Endodermal cell (in vitro differentiated cells): ENCODE measurements around the gene MPDU1. TPM values are rescaled to one million over a fixed set of nuclear protein-coding genes. Genes with fewer than 3 reads are reported as not detected.

Source experiments
- DNase-seq: peaks from one replicate; pipeline ENCODE4 v3.0.0-alpha.2; 2017
- H3K27ac ChIP-seq: 2 replicates; pipeline ENCODE4 v1.5.1; 2013; ENCODE audit warnings: mild to moderate bottlenecking, low read depth, low read length, moderate library complexity
- H3K27me3 ChIP-seq: 2 replicates; pipeline ENCODE4 v1.6.1; 2013; ENCODE audit warnings: mild to moderate bottlenecking, low read length, moderate library complexity; ENCODE audit not compliant: insufficient read depth, control insufficient read depth, poor library complexity, severe bottlenecking
- H3K36me3 ChIP-seq: 2 replicates; pipeline ENCODE4 v1.7.0; 2013; ENCODE audit warnings: mild to moderate bottlenecking, low read length, moderate library complexity; ENCODE audit not compliant: control insufficient read depth, insufficient read depth
- H3K4me1 ChIP-seq: one replicate; pipeline ENCODE4 v1.7.0; 2013; ENCODE audit warnings: low read length; ENCODE audit not compliant: control insufficient read depth, insufficient read depth
- H3K4me3 ChIP-seq: 2 replicates; pipeline ENCODE4 v1.5.1; 2013; ENCODE audit warnings: mild to moderate bottlenecking, low read length, moderate library complexity
- H3K9ac ChIP-seq: 2 replicates; pipeline ENCODE4 v1.6.1; 2013; ENCODE audit warnings: mild to moderate bottlenecking, low read length, moderate library complexity; ENCODE audit not compliant: poor library complexity, severe bottlenecking; ENCODE audit errors: extremely low read depth
- H3K9me3 ChIP-seq: 2 replicates; pipeline ENCODE4 v1.6.1; 2013; ENCODE audit warnings: mild to moderate bottlenecking, low read length, moderate library complexity; ENCODE audit not compliant: control insufficient read depth
- H3K27ac Mint-ChIP-seq: 2 replicates; pipeline ENCODE4 v1.8.0; 2020; ENCODE audit warnings: mixed read lengths
- H3K27me3 Mint-ChIP-seq: 2 replicates; pipeline ENCODE4 v1.8.0; 2021; ENCODE audit warnings: mild to moderate bottlenecking, mixed read lengths; ENCODE audit not compliant: insufficient read depth
- H3K36me3 Mint-ChIP-seq: 2 replicates; pipeline ENCODE4 v1.8.0; 2020; ENCODE audit warnings: low read depth, mixed read lengths
- H3K4me1 Mint-ChIP-seq: 2 replicates; pipeline ENCODE4 v1.8.0; 2020; ENCODE audit warnings: mixed read lengths
- H3K4me3 Mint-ChIP-seq: 2 replicates; pipeline ENCODE4 v1.8.0; 2020; ENCODE audit warnings: mild to moderate bottlenecking, moderate library complexity, mixed read lengths
- H3K9me3 Mint-ChIP-seq: 2 replicates; pipeline ENCODE4 v1.8.0; 2020; ENCODE audit warnings: mild to moderate bottlenecking, mixed read lengths
- WGBS, 2 experiments: methylation state at CpG; one replicate each; pipeline versions ENCODE4 v1.1.5 to v1.1.7; 2013; ENCODE audit warnings: missing lambda C conversion rate in 2 of 2, mixed read lengths in 1 of 2; ENCODE audit not compliant: insufficient coverage in 1 of 2, insufficient read length in 1 of 2; 5-methylcytosine and 5-hydroxymethylcytosine counted together
- total RNA-seq, 2 donors: library from RNA; stranded (reverse); fragmentation: NEBNext Ultra II Directional in 1 of 2; extraction: Animal tissue kit (Norgen Biotek cat#: 25700) in 1 of 2; gene quantifications; 2 replicates in 1 of 2; 3 replicates in 1 of 2; pipeline ENCODE4 v1.2.1, GENCODE V29; 2021
- TF ChIP-seq, protein P1 (sequence below): fragments of 200-600 bp; sonication (generic); conservative IDR thresholded peaks from 2 replicates; pipeline ENCODE4 v1.5.0; 2021; ENCODE audit warnings: antibody characterized with exemption, mild to moderate bottlenecking

Gene MPDU1
- total RNA-seq, 2 donors from 2014 or later: 47.4 to 56.6 TPM

DNA sequence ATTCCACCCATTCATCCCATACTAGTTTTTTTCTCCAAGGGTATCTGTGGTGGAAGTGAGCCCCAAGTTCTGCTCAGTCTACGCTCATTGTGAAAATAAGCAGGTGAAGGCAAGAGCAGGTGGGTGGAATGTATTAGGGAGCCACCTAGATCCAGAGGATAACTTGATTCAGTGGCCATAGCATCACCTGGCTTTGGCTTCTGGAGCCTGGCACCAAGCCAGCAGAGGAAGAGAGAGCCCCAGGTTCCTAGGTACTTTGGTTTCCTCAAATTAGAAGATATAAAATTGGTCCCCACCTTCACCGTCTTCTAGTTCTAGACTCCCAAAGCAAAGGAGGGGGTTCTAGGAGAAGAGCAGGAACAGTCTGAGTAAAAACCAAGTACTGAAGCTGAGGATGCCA is 27.0 kb downstream of the MPDU1 start:
- H3K4me1 Mint-ChIP-seq: peaks cover 24% of the 10 kb centered on the region

DNA sequence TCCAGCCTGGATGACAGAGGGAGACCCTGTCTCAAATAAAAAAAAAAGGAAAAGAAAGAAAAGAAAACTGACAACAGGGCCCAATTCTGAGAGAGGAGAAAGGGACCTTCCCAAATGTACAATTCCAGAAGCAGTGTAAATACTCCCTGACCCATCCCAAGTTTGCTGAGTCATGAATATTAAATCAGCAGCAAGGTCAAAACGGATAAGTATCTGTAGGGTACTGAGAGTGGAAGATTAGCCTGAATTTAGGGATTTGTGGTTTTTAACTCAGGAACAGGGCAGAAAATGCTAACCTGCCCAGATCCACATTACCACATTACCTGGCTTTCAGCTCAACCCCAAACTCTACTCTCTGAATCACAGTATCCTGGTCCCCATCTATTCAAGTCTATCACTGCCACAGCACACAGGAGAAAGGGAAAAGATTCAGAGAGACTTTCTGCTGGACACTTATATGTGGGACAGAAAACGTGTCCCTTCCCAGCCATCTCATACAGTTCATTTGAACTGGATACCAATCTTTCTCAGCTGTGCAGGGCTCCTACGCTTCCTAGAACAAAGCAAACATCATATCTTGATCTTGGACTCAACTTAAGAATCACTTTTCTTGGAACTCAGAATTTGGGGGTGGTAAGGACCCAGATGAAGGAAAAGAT is 28.1 kb downstream of the MPDU1 start:
- WGBS, 2 experiments: 88% methylated on average over 3 of the region's 3 CpGs; no CpG with 5 or more reads in 1 of the 2 experiments
- Histone ChIP-seq H3K9ac (no peak overlapping the region), H3K4me3 (peak overlapping the region; percentile 100), H3K36me3 (peaks cover 26% of the 10 kb centered on the region), H3K27ac (no peak overlapping the region), H3K9me3 (no peaks in the 10 kb centered on the region), H3K27me3 (no peaks in the 10 kb centered on the region), H3K4me1 (no peaks in the 10 kb centered on the region)
- Mint-ChIP-seq H3K27ac (no peak overlapping the region), H3K4me3 (peak overlapping the region; percentile 80), H3K27me3 (no peaks in the 10 kb centered on the region), H3K9me3 (no peaks in the 10 kb centered on the region), H3K36me3 (peaks cover 23% of the 10 kb centered on the region), H3K4me1 (peaks cover 22% of the 10 kb centered on the region)
- TF ChIP-seq, protein P1, sequence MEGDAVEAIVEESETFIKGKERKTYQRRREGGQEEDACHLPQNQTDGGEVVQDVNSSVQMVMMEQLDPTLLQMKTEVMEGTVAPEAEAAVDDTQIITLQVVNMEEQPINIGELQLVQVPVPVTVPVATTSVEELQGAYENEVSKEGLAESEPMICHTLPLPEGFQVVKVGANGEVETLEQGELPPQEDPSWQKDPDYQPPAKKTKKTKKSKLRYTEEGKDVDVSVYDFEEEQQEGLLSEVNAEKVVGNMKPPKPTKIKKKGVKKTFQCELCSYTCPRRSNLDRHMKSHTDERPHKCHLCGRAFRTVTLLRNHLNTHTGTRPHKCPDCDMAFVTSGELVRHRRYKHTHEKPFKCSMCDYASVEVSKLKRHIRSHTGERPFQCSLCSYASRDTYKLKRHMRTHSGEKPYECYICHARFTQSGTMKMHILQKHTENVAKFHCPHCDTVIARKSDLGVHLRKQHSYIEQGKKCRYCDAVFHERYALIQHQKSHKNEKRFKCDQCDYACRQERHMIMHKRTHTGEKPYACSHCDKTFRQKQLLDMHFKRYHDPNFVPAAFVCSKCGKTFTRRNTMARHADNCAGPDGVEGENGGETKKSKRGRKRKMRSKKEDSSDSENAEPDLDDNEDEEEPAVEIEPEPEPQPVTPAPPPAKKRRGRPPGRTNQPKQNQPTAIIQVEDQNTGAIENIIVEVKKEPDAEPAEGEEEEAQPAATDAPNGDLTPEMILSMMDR: no peak
- no peak for DNase-seq

More for the DNA sequence above, 27.0 kb downstream of the MPDU1 start:
- Mint-ChIP-seq H3K27ac (no peak overlapping the region), H3K4me3 (no peak overlapping the region), H3K36me3 (peaks cover 30% of the 10 kb centered on the region), H3K9me3 (no peaks in the 10 kb centered on the region), H3K27me3 (no peaks in the 10 kb centered on the region)
- no peak for DNase-seq
- no peaks in the 10 kb centered on the region for H3K9me3 ChIP-seq
- H3K27ac ChIP-seq: no peak overlapping the region
- 92 to 100% methylated on average over 1 to 2 of the region's 2 CpGs for WGBS, 2 experiments
- H3K36me3 ChIP-seq: peaks cover 31% of the 10 kb centered on the region
- no peak overlapping the region for H3K9ac ChIP-seq
- H3K27me3 ChIP-seq: no peaks in the 10 kb centered on the region
- TF ChIP-seq, protein P1: no peak
- no peaks in the 10 kb centered on the region for H3K4me1 ChIP-seq
- no peak overlapping the region for H3K4me3 ChIP-seq

GRCh38 chr17:7612294-7612640 is 28.6 kb downstream of the MPDU1 start:
- Histone ChIP-seq H3K9me3 (no peaks in the 10 kb centered on the region), H3K4me3 (peak overlapping the region; percentile 100), H3K9ac (no peak overlapping the region), H3K36me3 (peaks cover 26% of the 10 kb centered on the region), H3K4me1 (no peaks in the 10 kb centered on the region), H3K27me3 (no peaks in the 10 kb centered on the region), H3K27ac (no peak overlapping the region)
- Mint-ChIP-seq H3K36me3 (peaks cover 23% of the 10 kb centered on the region), H3K4me3 (peak overlapping the region; percentile 80), H3K27ac (no peak overlapping the region), H3K4me1 (peaks cover 22% of the 10 kb centered on the region), H3K9me3 (no peaks in the 10 kb centered on the region), H3K27me3 (no peaks in the 10 kb centered on the region)
- 92 to 97% methylated on average over 1 of the region's 1 CpG for WGBS, 2 experiments
- DNase-seq: no peak
- TF ChIP-seq, protein P1: no peak
